Cortex of kidney (tissue), 1 donor: Measurements from ENCODE around the gene CAV2.

Experiments
- DNase-seq: peaks from one replicate; lab custom pipeline; 2025; lab: John Stamatoyannopoulos, UW

The CAV2 gene

GRCh38 chr7:116524609-116525297 lies 25.2 kb downstream of the CAV2 start, which contains the start of gene CAV1:
TSS of gene CAV1 (plus strand) at chr7:116525036. CDS start at chr7:116525063, 27 bp downstream.
- no peak for DNase-seq

DNA sequence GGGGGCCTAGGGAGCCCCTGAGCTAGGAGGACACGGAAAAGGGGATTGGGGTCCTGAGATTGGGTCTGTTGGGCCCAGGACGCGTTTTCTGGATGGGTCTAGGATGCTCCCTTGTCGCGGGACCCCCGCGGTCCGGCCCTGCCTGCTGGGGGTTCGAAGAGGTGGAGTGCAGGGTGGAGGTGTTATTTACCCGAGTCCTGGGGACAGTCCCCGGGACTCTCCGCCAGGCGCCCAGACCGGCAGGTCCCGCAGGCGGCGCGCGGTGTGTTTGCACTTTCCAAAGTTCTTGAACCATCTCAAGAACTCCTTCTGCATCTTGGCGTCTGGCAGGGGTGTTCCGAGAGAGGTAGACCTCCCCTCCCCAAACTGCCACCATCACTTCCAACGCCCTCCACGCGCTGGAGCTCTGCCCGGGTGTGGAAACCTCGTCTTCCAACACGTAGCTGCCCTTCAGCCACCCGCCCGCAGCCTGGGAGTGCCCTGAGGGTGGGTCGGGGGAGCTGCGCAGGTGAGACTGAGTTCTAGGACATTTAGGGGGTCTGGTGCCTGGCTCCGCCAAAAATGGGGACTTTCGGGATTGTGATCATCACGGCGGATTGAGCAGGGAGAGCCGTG lies 25.9 kb downstream of the CAV2 start:
- no peak for DNase-seq

DNA sequence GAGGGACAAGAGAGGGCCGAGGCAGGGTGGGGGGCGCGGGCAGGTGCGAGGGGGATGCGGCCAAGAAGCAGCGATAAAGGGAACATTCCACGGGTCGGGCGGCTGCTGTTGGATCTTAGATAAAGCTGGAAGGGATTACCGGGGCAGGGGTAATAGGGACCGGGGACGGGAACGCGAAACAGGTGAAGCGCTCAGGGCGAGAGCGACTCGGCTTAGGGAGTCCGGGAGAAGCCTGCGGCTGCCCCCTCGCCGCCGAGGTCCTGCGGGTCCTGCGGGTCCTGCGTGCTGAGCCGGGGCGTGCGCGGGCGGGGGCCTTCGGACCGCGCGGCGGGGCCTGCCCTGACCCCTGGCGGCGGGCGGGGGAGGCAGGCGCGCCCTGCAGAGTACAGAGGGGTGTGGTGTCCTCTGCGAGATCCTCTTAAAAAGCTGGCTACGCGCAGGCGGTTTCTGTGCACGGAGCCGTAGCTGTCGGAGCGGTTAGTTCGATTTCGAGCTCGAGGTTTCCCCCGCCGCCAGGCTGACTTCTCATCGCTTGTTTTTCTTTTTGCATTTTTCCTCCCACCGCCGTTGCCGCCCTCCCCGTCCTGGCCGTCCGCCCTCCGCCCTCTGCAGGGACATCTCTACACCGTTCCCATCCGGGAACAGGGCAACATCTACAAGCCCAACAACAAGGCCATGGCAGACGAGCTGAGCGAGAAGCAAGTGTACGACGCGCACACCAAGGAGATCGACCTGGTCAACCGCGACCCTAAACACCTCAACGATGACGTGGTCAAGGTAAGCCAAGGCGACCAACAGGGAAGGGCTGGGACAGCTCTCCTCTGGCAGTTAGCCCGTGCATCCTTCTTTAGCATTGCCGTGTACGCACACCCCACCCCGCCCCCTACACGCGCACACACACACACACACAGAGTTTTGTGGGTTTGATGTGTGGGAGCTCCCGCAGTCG lies 26.6 kb downstream of the CAV2 start:
- DNase-seq: peak; percentile 17

GRCh38 chr7:116526897-116527296 lies 27.4 kb downstream of the CAV2 start:
- DNase-seq: no peak

GRCh38 chr7:116527521-116527920 lies 28.0 kb downstream of the CAV2 start:
- no peak for DNase-seq

- DNase-seq: no peak
These were observed 28.7 kb downstream of the CAV2 start for GRCh38 chr7:116528008-116528789.

DNA sequence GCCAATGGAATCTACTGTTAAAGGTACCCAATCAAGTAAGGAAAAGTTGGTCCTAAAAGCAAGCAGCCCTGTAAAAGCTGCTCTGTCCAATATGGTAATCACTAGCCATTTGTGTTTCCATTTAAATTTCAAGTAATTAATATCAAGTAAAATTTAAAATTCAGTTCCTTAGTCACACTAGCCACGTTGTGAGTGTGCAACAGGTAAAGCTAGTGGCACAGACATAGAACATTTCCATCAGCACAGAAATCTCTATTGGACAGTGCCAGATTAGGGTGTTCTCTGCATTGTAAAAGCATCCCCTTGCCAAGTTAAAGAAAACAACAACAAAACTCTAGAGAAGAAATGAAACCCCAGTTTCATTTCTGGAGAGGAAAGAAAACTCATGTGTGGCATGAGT lies 29.7 kb downstream of the CAV2 start:
- no peak for DNase-seq

- DNase-seq: no peak
These were observed 30.7 kb downstream of the CAV2 start for GRCh38 chr7:116530107-116530820.

- DNase-seq: no peak
These were observed 32.7 kb downstream of the CAV2 start for GRCh38 chr7:116532102-116532688.

DNA sequence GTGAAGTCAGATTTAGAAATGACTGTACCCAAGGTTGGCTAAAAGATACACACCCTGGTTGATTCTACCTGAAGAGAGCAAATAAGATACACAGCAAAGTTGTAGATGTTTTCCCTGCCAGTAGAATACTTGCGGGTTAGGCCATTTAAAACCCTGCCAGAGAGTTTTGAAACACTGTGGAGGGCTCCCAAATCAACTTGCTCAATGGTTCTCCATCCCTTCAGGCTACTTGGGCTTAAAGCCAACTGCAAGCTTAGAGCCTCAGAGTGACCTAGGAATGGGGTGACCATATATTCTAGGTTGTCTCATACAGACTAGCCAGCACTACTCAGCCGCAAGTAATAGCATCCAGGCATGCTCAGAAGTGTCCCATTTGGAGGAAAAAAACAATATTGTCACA lies 35.3 kb downstream of the CAV2 start:
- DNase-seq: no peak

GRCh38 chr7:116535416-116535815 lies 35.9 kb downstream of the CAV2 start:
- DNase-seq: no peak

DNA sequence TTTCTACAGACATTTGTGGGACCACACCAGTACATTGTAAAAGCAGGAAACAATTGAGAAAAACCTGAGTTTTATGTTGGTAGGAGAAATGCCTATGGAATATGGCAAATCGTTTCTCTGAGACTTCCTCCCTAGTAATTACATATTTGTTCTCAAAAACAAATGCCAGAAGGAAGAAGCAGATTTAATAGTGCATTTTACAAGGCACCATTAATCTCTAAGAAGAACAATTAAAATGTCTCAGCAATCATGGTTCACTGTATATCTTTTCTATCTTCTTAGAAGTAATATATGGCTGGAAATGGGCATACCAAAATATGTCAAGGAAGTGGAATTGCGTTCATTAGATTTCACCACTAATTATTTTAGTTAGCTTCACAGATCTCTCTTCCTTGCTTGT lies 38.6 kb downstream of the CAV2 start:
- no peak for DNase-seq

DNA sequence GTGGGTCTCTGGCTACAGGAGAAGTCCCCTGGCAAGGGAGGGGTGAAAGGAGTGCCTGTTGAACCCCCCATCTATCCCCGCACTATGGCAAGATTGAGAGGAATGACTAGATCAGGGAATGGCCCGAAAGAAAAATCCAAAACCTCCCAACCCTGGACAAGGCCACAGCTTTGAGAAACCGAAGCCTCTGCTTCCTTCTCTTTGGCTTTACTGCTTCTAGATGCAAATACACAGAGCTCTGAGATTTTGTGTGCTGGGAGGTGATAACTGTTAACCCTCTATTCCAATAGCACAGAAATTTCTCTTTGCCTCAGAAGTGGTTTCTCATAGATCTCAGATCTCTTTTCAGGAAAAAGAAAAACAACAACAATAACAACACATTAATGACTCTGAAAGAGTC lies 40.3 kb downstream of the CAV2 start:
- no peak for DNase-seq

- DNase-seq: no peak
These were observed 41.2 kb downstream of the CAV2 start for GRCh38 chr7:116540743-116541142.

- no peak for DNase-seq
These were observed 42.4 kb downstream of the CAV2 start for GRCh38 chr7:116541951-116542350.

DNA sequence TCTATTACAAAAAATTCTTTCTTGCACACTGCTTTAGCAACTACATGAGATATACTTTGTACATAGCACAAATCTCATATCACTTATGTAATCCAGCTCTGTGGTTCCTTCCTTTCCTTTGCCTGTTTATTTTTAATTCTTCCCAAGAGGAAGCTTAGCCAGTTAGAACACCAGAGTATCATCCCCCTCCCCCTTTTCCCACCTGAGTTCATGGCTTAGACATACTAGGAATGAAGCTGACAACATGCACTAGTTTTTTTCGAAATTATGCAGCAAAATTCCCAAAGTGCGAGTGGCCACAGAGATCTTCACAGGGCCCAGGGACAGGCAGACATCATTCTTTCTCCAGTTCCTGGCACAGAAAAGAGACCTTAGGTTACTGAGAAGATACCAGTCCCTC lies 43.1 kb downstream of the CAV2 start:
- DNase-seq: no peak

DNA sequence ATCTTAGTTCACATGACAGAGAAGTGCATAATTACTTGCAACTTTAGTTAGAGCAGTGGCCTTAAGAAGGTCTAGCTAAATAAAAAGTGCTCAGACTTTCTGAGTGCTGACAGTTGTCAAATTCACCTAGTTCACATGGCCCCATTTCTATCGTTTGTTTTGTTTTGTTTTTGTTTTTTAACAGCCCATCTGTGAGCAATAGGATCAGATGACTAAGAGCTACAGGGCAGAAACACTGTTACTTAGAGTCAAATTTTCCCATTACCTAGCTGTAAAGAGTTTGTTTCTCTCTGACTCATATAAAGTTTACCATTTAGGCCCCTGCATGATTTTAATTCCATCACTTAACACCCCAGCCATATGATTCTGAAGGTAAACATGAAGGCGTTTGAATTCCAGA lies 44.1 kb downstream of the CAV2 start:
- no peak for DNase-seq

DNA sequence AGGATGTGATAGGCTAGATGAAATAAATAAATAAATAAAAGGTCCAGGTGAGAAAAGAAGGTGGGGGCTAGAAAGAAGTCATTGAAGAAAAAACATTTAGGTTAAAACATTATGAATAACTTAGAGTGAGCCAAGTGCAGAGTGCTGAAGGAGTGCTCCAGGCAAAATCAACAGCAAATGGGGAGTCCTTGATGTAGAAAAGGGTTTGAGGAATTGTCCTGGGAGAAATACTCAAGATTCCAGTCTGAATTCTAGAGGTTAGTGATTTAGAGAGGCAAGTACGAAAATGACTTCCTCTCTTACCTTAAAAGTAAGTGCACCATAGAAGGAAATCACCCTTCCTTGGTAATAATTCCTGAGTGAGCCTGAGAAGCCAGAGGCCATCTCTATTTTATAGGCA lies 44.9 kb downstream of the CAV2 start:
- DNase-seq: no peak

DNA sequence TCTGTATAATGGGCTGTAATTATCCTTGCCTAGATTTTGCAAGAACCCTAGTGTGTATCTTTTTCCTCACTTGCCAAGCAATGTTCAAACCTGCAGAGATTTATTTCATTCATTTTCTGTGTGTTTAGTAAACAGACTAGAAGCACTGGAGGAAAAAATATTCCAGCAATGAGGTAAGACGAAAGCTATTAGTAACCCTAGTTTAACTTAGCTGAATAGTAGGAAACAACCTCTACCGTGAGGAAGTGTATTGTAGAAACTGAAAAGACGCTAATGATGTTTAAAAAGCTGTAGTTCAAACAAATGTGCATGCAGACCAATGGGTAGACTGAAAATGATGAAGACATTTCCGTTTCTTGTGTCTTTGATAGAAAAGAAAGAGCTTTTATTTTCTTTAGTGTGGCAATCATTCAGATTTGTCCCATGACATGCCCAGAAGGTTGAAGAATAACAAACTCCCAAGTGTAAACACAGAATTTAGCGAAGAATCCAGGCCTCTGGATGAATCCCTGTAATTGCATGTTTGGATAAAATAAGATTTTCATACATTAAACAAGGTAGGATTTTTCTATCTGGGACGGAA lies 46.0 kb downstream of the CAV2 start:
- DNase-seq: no peak

DNA sequence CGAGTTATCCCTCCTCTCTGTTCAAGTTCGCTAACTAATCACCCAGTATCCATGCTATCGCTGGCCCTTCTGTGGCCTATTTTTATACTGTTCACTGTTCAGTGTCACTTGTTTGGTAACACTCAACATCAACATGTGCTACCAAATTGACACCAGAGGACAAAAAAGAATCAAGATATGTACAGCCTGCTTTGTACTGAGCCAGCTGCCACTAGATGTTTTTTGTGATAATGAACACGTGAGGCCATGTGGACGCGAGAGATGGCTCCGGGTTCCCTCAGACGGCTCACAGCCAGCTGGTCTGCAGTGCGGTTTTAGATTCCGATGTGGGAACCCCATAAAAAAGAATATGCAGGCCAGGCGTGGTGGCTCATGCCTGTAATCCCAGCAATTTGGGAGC lies 46.5 kb downstream of the CAV2 start:
- DNase-seq: no peak

- DNase-seq: no peak
These were observed 47.4 kb downstream of the CAV2 start for GRCh38 chr7:116546916-116547315.
